ENCODE data around the gene CLEC2D. TPM values are rescaled to one million over a fixed set of nuclear protein-coding genes. Genes with fewer than 3 reads are reported as not detected.

CLEC2D gene
- total and polyA plus RNA-seq, 2 donors (not counting 1 experiment from before 2014, with no cell fraction given): 158 to 426 TPM

GRCh38 chr12:9687228-9687627, 17.7 kb downstream of the CLEC2D start:
- Mint-ChIP-seq H3K4me3 (no peak overlapping the region), H3K9me3 (ENCODE audit: insufficient read depth) (peaks cover 2% of the 10 kb centered on the region), H3K27ac (no peak overlapping the region), H3K27me3 (no peaks in the 10 kb centered on the region), H3K4me1 (peaks cover 52% of the 10 kb centered on the region)
- Histone ChIP-seq H3K4me3 (ENCODE audit: control extremely low read depth in 1 of 5, extremely low read depth in 1 of 5, insufficient read depth in 1 of 5, low read depth in 2 of 5, low read length in 4 of 5) (no peak overlapping the region), H3K9ac (ENCODE audit: low read length) (no peak overlapping the region), H3K4me1 (ENCODE audit: control insufficient read depth in 2 of 2, insufficient read depth in 2 of 2, low read length in 2 of 2) (peaks cover 33 to 44% of the 10 kb centered on the region in 2 donors), H3K4me2 (replicated peaks; ENCODE audit: low read depth, low read length, poor library complexity, severe bottlenecking) (no peak overlapping the region), H3K36me3 (replicated peaks in 1 of 2; ENCODE audit: control extremely low read depth in 1 of 2, control insufficient read depth in 1 of 2, extremely low read depth in 1 of 2, insufficient read depth in 2 of 2, low read length in 1 of 2) (peaks cover 30 to 88% of the 10 kb centered on the region in 2 experiments), H3K9me3 (ENCODE audit: control extremely low read depth in 1 of 3, control insufficient read depth in 2 of 3, insufficient read depth in 1 of 3, low read length in 2 of 3) (peaks cover 3 to 7% (median 5%) of the 10 kb centered on the region in 3 donors), H3K27ac (ENCODE audit: low read length in 2 of 2) (peak overlapping the region in 1 of 2 donors; percentile 67), H3K79me2 (ENCODE audit: control insufficient read depth, insufficient read depth, low read length) (peaks cover 74% of the 10 kb centered on the region), H4K20me1 (ENCODE audit: control insufficient read depth, insufficient read depth, low read length, poor library complexity, severe bottlenecking) (no peaks in the 10 kb centered on the region), H2AFZ (ENCODE audit: insufficient read depth, low read depth, low read length, poor library complexity, severe bottlenecking) (no peak overlapping the region), H3K27me3 (replicated peaks in 1 of 4; ENCODE audit: control extremely low read depth in 1 of 4, control insufficient read depth in 3 of 4, insufficient read depth in 4 of 4, low read length in 3 of 4) (no peaks in the 10 kb centered on the region)
- WGBS (ENCODE audit: insufficient coverage): no CpG with 5 or more reads among the region's 1 CpG
- TF ChIP-seq EZH2 (IDR thresholded peaks at IDR 0.05; ENCODE audit: borderline replicate concordance, insufficient read depth, low read depth, low read length, poor library complexity, severe bottlenecking): no peak
- TF ChIP-seq, protein P1, sequence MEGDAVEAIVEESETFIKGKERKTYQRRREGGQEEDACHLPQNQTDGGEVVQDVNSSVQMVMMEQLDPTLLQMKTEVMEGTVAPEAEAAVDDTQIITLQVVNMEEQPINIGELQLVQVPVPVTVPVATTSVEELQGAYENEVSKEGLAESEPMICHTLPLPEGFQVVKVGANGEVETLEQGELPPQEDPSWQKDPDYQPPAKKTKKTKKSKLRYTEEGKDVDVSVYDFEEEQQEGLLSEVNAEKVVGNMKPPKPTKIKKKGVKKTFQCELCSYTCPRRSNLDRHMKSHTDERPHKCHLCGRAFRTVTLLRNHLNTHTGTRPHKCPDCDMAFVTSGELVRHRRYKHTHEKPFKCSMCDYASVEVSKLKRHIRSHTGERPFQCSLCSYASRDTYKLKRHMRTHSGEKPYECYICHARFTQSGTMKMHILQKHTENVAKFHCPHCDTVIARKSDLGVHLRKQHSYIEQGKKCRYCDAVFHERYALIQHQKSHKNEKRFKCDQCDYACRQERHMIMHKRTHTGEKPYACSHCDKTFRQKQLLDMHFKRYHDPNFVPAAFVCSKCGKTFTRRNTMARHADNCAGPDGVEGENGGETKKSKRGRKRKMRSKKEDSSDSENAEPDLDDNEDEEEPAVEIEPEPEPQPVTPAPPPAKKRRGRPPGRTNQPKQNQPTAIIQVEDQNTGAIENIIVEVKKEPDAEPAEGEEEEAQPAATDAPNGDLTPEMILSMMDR (IDR thresholded peaks at IDR 0.05): no peak
- ChIA-PET CTCF (interaction anchor here (1.0 to 4.5 kb wide), 12 partner anchors 10 to 63 kb away, joined by 3 to 20 read pairs (median 5); no protein-coding TSS in a partner anchor), POLR2A (no interaction called here)
- ATAC-seq (ENCODE audit: low read depth) (no peak), DNase-seq (no peak)
- intact Hi-C loops (cut with micrococcal nuclease): loop anchor here (5.0 kb wide), 1 partner anchor 40 kb away; no protein-coding TSS in a partner anchor

DNA sequence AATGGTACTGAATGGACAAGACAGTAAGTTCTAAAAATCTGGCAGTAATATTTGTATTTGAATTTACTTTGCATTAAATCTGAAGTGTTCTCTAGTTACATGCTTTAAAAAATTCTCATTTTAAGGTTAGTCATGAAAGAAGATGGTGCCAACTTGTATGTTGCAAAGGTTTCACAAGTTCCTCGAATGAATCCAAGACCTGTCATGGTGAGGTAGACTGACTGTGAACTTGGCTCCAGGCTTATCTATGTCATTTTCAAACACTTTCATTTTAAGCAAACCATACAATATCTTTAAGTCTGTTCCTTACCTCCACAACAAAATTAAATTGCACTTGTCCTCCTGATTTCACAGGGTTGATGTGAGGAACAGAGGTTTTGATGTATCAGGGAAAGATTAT, 23.4 kb downstream of the CLEC2D start:
- Histone ChIP-seq H3K9ac (ENCODE audit: low read length) (no peak overlapping the region), H3K9me3 (ENCODE audit: control extremely low read depth in 1 of 3, control insufficient read depth in 2 of 3, insufficient read depth in 1 of 3, low read length in 2 of 3) (peaks cover 0 to 7% (median 3%) of the 10 kb centered on the region in 3 donors), H3K4me1 (ENCODE audit: control insufficient read depth in 2 of 2, insufficient read depth in 2 of 2, low read length in 2 of 2) (peaks cover 7 to 10% of the 10 kb centered on the region in 2 donors), H3K79me2 (ENCODE audit: control insufficient read depth, insufficient read depth, low read length) (peaks cover 21% of the 10 kb centered on the region), H3K36me3 (replicated peaks in 1 of 2; ENCODE audit: control extremely low read depth in 1 of 2, control insufficient read depth in 1 of 2, extremely low read depth in 1 of 2, insufficient read depth in 2 of 2, low read length in 1 of 2) (peaks cover 35 to 78% of the 10 kb centered on the region in 2 experiments), H3K27ac (ENCODE audit: low read length in 2 of 2) (peak overlapping the region in 1 of 2 donors; percentile 60), H3K27me3 (replicated peaks in 1 of 4; ENCODE audit: control extremely low read depth in 1 of 4, control insufficient read depth in 3 of 4, insufficient read depth in 4 of 4, low read length in 3 of 4) (no peaks in the 10 kb centered on the region), H2AFZ (ENCODE audit: insufficient read depth, low read depth, low read length, poor library complexity, severe bottlenecking) (no peak overlapping the region), H3K4me2 (replicated peaks; ENCODE audit: low read depth, low read length, poor library complexity, severe bottlenecking) (no peak overlapping the region), H4K20me1 (ENCODE audit: control insufficient read depth, insufficient read depth, low read length, poor library complexity, severe bottlenecking) (no peaks in the 10 kb centered on the region), H3K4me3 (ENCODE audit: control extremely low read depth in 1 of 5, extremely low read depth in 1 of 5, insufficient read depth in 1 of 5, low read depth in 2 of 5, low read length in 4 of 5) (no peak overlapping the region)
- ChIA-PET POLR2A (no interaction called here), CTCF (no interaction called here)
- DNase-seq (no peak), ATAC-seq (ENCODE audit: low read depth) (no peak)
- no peaks in the 10 kb centered on the region for H3K27me3 Mint-ChIP-seq
- H3K4me3 Mint-ChIP-seq: no peak overlapping the region
- WGBS (ENCODE audit: insufficient coverage): no CpG with 5 or more reads among the region's 1 CpG
- H3K4me1 Mint-ChIP-seq: peaks cover 31% of the 10 kb centered on the region
- no peak for TF ChIP-seq EZH2 (IDR thresholded peaks at IDR 0.05; ENCODE audit: borderline replicate concordance, insufficient read depth, low read depth, low read length, poor library complexity, severe bottlenecking)
- TF ChIP-seq, protein P1 (IDR thresholded peaks at IDR 0.05): no peak
- H3K9me3 Mint-ChIP-seq (ENCODE audit: insufficient read depth): peaks cover 7% of the 10 kb centered on the region
- intact Hi-C loops (cut with micrococcal nuclease): no loop called here
- H3K27ac Mint-ChIP-seq: peak overlapping the region; percentile 37
